Breast epithelium (tissue), 3 donors: ENCODE measurements around the gene MED7.

ENCODE experiments used
- CTCF ChIP-seq, 3 donors: fragments of 450-650 bp; IDR thresholded peaks; one replicate each; pipeline ENCODE4 v1.5.1; 2016 to 2017; ENCODE audit warnings: antibody characterized with exemption in 3 of 3, mild to moderate bottlenecking in 3 of 3, moderate library complexity in 3 of 3
- POLR2A ChIP-seq: fragments of 450-650 bp; IDR thresholded peaks from one replicate; pipeline ENCODE4 v1.6.1; 2016; ENCODE audit warnings: antibody characterized with exemption, mild to moderate bottlenecking, moderate library complexity

GRCh38 chr5:157160001-157160400 lies 17.3 kb upstream of the MED7 start:
- TF ChIP-seq CTCF (IDR thresholded peaks at IDR 0.05) (no peak), POLR2A (no peak)
